Measurements from ENCODE around the gene PPM1L.

- no peak for TF ChIP-seq EZH2 (IDR thresholded peaks at IDR 0.05; ENCODE audit: low read length)
- no peak for TF ChIP-seq CTCF (optimal IDR thresholded peaks at IDR 0.05 in 1 of 3, IDR thresholded peaks at IDR 0.05 in 1 of 3, conservative IDR thresholded peaks at IDR 0.05 in 1 of 3; ENCODE audit: extremely low read depth in 1 of 3, insufficient read depth in 2 of 3, low read length in 3 of 3)
Measured at GRCh38 chr3:160981217-160981938, 225.3 kb downstream of the PPM1L start.

Measured in keratinocyte (primary cell).